GM12801 (cell line): ENCODE results near the gene SLC9B2.

Source experiments
- CTCF ChIP-seq: IDR thresholded peaks from one replicate; pipeline ENCODE4 v1.5.1; 2011; ENCODE audit warnings: control low read depth; ENCODE audit not compliant: insufficient read length; ENCODE audit errors: extremely low read depth

Gene SLC9B2, protein sequence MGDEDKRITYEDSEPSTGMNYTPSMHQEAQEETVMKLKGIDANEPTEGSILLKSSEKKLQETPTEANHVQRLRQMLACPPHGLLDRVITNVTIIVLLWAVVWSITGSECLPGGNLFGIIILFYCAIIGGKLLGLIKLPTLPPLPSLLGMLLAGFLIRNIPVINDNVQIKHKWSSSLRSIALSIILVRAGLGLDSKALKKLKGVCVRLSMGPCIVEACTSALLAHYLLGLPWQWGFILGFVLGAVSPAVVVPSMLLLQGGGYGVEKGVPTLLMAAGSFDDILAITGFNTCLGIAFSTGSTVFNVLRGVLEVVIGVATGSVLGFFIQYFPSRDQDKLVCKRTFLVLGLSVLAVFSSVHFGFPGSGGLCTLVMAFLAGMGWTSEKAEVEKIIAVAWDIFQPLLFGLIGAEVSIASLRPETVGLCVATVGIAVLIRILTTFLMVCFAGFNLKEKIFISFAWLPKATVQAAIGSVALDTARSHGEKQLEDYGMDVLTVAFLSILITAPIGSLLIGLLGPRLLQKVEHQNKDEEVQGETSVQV

GRCh38 chr4:103076747-103077347, at the start of gene SLC9B2:
TSS of gene SLC9B2 (minus strand) at chr4:103076761. CDS start at chr4:103067550, 9,211 bp downstream.
- no peak for TF ChIP-seq CTCF

GRCh38 chr4:103126126-103126525, 49.6 kb upstream of the SLC9B2 start:
- no peak for TF ChIP-seq CTCF

DNA sequence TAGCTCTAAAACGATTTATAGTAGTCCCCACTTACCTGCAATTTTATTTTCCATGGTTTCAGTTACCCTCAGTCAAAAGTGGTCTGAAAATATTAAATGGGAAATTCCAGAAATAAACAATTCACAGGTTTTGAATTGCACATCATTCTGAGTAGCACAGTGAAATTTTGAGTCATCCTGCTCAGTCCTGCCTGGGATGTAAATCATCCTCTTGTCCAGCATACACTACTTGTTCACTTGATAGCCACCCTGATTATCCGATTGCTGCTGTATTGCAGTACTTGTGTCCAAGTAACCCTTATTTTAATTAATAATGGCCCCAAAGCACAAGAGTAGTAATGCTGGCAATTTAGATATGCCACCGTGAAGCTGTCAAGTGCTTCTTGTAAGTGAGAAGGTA, 46.6 kb upstream of the SLC9B2 start:
- TF ChIP-seq CTCF: no peak

DNA sequence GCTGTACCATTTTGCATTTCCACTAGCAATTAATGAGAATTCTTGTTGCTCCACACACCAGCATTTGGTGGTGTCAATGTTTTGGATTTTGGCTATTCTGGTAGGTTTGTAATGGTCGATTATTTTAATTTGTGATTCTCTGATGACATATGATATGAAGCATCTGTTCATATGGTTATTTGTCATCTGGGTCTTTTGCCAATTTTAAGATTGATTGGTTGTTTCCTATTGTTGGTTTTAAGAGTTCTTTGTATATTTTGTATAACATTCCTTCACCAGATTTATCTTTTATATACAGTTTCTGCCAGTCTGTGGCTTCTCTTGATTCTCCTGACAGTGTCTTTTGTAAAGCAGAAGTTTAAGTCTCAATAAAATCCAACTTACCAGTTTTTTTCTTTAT, 41.6 kb upstream of the SLC9B2 start:
- no peak for TF ChIP-seq CTCF

GRCh38 chr4:103111598-103111997, 35.0 kb upstream of the SLC9B2 start:
- TF ChIP-seq CTCF: no peak

DNA sequence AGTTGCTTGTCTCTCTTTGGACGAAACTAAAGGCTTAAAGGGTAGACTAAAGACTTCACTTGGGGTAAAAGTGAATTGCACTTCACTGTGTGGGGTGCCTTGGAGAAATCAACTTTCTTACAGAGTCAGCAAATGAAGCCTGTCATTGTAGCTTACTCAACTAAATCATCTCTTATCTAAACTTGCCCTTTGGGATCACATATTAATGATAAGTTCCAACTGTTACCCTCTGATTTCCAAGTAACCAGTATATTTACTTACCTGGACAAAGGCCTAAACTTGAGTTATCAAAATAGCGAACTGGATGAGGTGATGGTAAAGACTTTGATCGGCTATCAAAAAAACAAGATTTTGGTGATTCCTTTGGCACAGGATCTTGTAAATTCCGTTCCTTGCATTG, 32.0 kb upstream of the SLC9B2 start:
- no peak for TF ChIP-seq CTCF

- TF ChIP-seq CTCF: no peak
Observed at GRCh38 chr4:103105558-103106356, 29.2 kb upstream of the SLC9B2 start.
